Nephron progenitor cell (in vitro differentiated cells): Measurements from ENCODE around the gene SPACDR.

Experiments used
- DNase-seq: peaks from one replicate; pipeline ENCODE4 v3.0.0; 2021
- H3K27ac Mint-ChIP-seq: 2 replicates; pipeline ENCODE4 v1.8.0; 2021; ENCODE audit warnings: mild to moderate bottlenecking, moderate library complexity, mixed read lengths
- H3K27me3 Mint-ChIP-seq: 2 replicates; pipeline ENCODE4 v1.8.0; 2021; ENCODE audit warnings: mild to moderate bottlenecking, low read depth, mixed read lengths; ENCODE audit not compliant: poor library complexity
- H3K36me3 Mint-ChIP-seq: 2 replicates; pipeline ENCODE4 v1.8.0; 2021; ENCODE audit warnings: low read depth, mixed read lengths
- H3K4me1 Mint-ChIP-seq: 2 replicates; pipeline ENCODE4 v1.8.0; 2021; ENCODE audit warnings: mixed read lengths
- H3K4me3 Mint-ChIP-seq: 2 replicates; pipeline ENCODE4 v1.8.0; 2021; ENCODE audit warnings: mild to moderate bottlenecking, moderate library complexity, mixed read lengths
- H3K9me3 Mint-ChIP-seq: 2 replicates; pipeline ENCODE4 v1.8.0; 2021; ENCODE audit warnings: mild to moderate bottlenecking, moderate library complexity, mixed read lengths
- TF ChIP-seq, protein P1 (sequence below): fragments of 200-600 bp; sonication (generic); IDR thresholded peaks from 2 replicates; pipeline ENCODE4 v1.5.0; 2021; ENCODE audit warnings: antibody characterized with exemption

SPACDR gene

DNA sequence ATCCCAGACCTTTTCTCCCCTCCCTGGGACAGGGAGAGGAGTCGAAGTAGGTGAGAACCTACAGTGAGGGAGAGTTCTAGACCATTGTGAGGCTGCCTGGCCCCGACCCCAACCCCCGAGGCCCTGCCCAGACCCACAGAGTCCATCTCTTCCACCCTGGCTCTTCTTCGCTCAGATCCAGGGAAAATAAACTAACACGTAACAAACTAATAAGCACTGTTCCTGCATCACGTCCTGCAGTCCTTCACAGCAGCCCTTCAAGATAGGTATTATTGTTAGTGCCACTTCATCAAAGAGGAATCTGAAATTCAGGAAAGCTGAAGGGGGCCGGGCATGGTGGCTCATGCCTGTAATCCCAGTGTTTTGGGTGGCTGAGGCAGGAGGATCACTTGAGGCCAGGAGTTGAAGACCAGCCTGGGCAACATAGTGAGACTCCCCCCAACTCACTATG lies at the start of gene SPACDR:
SPACDR (minus strand) TSS at position 51 of the 451 bp plus-strand sequence. CDS start 235 bp downstream, outside the sequence.
- TF ChIP-seq, protein P1, sequence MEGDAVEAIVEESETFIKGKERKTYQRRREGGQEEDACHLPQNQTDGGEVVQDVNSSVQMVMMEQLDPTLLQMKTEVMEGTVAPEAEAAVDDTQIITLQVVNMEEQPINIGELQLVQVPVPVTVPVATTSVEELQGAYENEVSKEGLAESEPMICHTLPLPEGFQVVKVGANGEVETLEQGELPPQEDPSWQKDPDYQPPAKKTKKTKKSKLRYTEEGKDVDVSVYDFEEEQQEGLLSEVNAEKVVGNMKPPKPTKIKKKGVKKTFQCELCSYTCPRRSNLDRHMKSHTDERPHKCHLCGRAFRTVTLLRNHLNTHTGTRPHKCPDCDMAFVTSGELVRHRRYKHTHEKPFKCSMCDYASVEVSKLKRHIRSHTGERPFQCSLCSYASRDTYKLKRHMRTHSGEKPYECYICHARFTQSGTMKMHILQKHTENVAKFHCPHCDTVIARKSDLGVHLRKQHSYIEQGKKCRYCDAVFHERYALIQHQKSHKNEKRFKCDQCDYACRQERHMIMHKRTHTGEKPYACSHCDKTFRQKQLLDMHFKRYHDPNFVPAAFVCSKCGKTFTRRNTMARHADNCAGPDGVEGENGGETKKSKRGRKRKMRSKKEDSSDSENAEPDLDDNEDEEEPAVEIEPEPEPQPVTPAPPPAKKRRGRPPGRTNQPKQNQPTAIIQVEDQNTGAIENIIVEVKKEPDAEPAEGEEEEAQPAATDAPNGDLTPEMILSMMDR, result no peak
- Mint-ChIP-seq H3K27ac (peak within 1 kb of the TSS; percentile 19), H3K27me3 (no peaks in the 10 kb centered on the region), H3K36me3 (peaks cover 9% of the 10 kb centered on the region), H3K4me1 (peaks cover 15% of the 10 kb centered on the region), H3K9me3 (no peaks in the 10 kb centered on the region), H3K4me3 (no peak within 1 kb of the TSS)
- no peak for DNase-seq

DNA sequence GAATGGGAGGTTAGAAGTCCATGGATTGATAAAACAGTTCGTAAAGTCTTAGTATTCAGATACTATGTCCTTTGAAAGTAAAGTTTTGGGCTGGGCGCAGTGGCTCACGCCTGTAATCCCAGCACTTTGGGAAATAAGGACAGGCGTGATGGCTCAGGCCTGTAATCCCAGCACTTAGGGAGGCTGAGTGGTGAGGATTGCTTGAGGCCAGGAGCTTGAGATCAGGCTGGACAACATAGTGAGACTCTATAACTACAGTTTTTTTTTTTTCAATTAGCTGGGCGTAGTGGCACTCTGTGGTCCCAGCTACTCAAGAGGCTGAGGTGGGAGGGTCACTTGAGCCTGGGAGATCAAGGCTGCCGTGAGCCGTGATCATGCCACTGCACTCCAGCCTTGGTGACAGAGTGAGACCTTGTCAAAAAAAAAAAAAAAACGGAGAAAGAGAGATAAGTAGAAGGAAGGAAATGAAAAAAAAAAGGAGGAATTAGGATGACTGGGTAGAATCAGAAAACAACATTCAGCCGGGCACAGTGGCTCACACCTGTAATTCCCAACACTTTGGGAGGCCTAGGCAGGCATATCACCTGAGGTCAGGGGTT lies 49.3 kb upstream of the SPACDR start:
- Mint-ChIP-seq H3K36me3 (no peaks in the 10 kb centered on the region), H3K27me3 (peaks cover 3% of the 10 kb centered on the region), H3K27ac (no peak overlapping the region), H3K9me3 (no peaks in the 10 kb centered on the region), H3K4me3 (no peak overlapping the region), H3K4me1 (peaks cover 5% of the 10 kb centered on the region)
- TF ChIP-seq, protein P1, result no peak
- DNase-seq, result no peak

GRCh38 chr7:100510437-100511239 lies 46.6 kb upstream of the SPACDR start:
- peaks cover 15% of the 10 kb centered on the region for H3K27me3 Mint-ChIP-seq
- H3K9me3 Mint-ChIP-seq, result no peaks in the 10 kb centered on the region
- TF ChIP-seq, protein P1, result no peak
- no peaks in the 10 kb centered on the region for H3K36me3 Mint-ChIP-seq
- no peak overlapping the region for H3K4me3 Mint-ChIP-seq
- DNase-seq, result no peak
- peaks cover 5% of the 10 kb centered on the region for H3K4me1 Mint-ChIP-seq
- H3K27ac Mint-ChIP-seq, result no peak overlapping the region

GRCh38 chr7:100509231-100509630 lies 45.2 kb upstream of the SPACDR start:
- TF ChIP-seq, protein P1, result no peak
- no peaks in the 10 kb centered on the region for H3K9me3 Mint-ChIP-seq
- H3K27ac Mint-ChIP-seq, result no peak overlapping the region
- peaks cover 15% of the 10 kb centered on the region for H3K27me3 Mint-ChIP-seq
- no peak for DNase-seq
- H3K36me3 Mint-ChIP-seq, result no peaks in the 10 kb centered on the region
- no peaks in the 10 kb centered on the region for H3K4me1 Mint-ChIP-seq
- H3K4me3 Mint-ChIP-seq, result no peak overlapping the region

GRCh38 chr7:100506356-100506923 lies 42.4 kb upstream of the SPACDR start:
- DNase-seq, result peak; percentile 15
- no peaks in the 10 kb centered on the region for H3K36me3 Mint-ChIP-seq
- no peaks in the 10 kb centered on the region for H3K4me1 Mint-ChIP-seq
- H3K9me3 Mint-ChIP-seq, result no peaks in the 10 kb centered on the region
- H3K4me3 Mint-ChIP-seq, result no peak overlapping the region
- peak overlapping the region; percentile 54 for H3K27ac Mint-ChIP-seq
- TF ChIP-seq, protein P1, result no peak
- peaks cover 15% of the 10 kb centered on the region for H3K27me3 Mint-ChIP-seq
